GM21528 (cell line): ENCODE results near the gene PAOX.
A peak's percentile ranks its signal among the peaks of the same experiment; 100 is the strongest.
"Not testable (repeated sequence)": the region's sequence is repeated elsewhere in the genome, so short reads cannot be mapped to it uniquely, and the experiment has no call there.

ENCODE experiments used
- ATAC-seq: cut with Tn5 transposase; IDR thresholded peaks from one replicate; pipeline ENCODE4 v1.9.1; 2021; ENCODE audit warnings: mild to moderate bottlenecking, moderate library complexity; ENCODE audit not compliant: unreplicated experiment, low FRiP score

Gene PAOX

GRCh38 chr10:133361773-133362441 lies 17.2 kb upstream of the PAOX start:
- no peak for ATAC-seq

DNA sequence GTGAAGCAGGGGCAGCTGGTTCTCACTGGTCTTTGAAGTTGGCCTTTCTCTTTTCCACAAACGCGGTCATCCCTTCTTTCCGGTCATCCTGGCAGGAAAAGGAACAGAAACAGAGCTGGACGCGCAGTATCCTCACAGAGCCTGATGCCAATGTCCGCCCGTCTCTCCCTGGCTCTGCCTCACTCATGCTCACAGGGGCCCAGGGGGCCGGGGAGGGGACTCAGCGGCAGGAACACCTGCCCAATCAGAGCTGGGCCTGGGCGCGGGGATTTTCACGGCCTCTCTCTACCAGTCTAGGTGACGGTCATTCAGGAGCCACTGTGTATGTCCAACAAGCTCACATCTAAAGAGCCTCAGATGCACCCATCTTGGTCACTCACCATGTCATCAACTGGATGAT lies 16.2 kb upstream of the PAOX start:
- ATAC-seq = no peak

GRCh38 chr10:133364645-133365431 lies 14.2 kb upstream of the PAOX start:
- ATAC-seq = no peak

DNA sequence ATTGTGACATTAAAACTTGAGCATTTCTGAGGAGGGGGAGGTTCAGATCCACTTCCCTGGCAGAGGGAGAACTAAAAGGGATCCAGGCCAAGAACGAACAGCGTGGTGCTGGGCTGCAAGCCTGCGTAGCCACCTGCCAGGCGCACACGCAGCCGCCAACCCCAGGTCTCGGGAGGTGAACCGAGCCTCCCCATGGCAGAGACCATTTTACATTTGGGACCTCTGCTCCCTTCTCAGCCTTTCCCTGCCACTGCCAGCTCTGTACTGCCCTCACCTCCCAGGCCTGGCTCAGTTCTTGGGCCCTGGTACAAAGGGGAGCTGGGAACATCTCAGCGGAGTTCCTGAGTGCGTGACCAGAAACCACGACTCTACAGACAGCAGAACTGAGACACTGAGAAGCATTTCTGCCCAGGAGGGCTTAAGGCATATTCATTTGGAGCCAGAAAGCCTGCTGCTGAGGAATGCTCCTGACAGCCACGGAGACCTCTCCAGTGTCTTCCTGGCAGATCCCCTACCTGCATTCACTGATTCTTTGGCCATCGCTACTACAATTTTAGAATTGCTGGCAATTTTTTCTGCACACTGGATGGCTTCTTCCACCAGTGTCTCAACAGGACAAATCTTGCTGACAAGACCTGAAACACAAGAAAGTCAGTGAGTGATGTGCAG lies 13.5 kb upstream of the PAOX start:
- no peak for ATAC-seq

DNA sequence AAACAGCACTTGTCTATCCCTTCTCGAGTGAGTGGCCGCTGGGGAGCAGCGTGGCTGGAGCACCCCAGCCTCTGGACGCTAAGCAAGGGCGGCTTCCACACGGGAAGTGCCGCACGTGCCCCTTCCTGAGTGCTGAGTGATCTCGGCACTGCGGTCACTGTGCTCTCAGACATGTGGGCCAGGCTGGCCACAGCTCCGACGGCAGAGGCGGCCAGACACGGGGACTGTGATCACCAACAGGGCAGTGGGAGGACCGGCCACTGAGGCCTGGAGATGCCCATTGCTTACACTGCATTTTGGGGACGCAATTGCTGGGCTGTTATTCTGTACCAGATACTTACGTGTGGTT lies 13.0 kb upstream of the PAOX start:
- ATAC-seq = no peak

DNA sequence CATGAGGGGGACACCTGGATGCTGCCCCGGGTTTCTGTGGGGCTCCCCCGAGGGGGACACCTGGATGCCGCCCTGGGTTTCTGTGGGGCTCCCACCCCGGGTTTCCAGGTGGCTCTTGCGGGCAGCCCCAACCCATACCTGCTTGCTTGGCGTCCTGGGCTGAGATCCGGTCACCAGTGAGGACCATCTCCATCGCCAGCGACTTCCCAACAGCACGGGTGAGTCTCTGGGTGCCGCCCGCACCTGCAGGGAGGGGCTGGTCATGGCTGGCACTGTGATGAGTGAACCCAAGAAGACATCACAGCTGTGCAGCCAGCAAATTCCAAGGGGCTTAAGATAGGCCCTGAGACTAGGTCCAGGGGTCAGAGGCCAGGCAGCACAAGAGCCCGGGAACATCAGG lies 12.3 kb upstream of the PAOX start:
- no peak for ATAC-seq

DNA sequence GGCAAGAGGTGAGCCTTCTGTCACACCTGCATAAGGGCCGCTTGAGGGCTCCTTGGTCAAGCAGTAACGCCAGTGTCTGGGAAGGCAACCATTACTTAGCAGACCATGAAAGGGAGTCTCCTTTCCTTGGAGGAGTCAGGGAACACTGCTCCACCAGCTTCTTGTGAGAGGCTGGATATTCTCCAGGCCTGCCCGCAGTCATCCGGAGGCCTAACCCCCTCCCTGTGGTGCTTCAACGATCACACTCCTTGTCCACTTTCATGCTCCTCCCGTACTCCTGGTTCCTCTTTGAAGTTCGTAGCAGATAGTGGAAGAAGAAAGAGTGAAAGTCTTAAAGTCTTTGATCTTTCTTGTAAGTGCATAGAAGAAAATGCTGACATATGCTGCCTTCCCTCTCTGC lies 11.6 kb upstream of the PAOX start:
- not testable (repeated sequence) for ATAC-seq

DNA sequence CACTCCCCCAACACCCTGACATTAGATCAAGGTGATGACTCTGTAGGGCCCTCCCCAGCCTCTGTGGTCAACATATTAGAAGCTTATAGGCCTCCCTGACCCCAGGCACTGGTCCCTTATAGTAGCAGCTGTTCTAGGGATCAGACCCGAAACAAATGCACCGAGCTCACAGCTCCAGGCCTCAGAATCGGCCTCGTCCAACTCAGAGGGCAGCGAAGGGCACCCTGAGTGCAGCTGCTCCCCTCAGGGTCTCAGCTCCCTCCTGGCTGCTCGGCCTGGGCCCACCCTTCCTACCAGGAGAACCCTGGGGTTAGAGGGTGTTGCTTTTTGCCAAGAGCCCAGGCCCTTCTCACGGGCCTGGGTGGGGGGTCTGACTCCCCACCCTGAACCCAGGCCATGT lies 10.9 kb upstream of the PAOX start:
- ATAC-seq = no peak

- no peak for ATAC-seq
Observed at GRCh38 chr10:133370030-133370786, 8.9 kb upstream of the PAOX start.

- no peak for ATAC-seq
Observed at GRCh38 chr10:133372507-133372906, 6.6 kb upstream of the PAOX start.

DNA sequence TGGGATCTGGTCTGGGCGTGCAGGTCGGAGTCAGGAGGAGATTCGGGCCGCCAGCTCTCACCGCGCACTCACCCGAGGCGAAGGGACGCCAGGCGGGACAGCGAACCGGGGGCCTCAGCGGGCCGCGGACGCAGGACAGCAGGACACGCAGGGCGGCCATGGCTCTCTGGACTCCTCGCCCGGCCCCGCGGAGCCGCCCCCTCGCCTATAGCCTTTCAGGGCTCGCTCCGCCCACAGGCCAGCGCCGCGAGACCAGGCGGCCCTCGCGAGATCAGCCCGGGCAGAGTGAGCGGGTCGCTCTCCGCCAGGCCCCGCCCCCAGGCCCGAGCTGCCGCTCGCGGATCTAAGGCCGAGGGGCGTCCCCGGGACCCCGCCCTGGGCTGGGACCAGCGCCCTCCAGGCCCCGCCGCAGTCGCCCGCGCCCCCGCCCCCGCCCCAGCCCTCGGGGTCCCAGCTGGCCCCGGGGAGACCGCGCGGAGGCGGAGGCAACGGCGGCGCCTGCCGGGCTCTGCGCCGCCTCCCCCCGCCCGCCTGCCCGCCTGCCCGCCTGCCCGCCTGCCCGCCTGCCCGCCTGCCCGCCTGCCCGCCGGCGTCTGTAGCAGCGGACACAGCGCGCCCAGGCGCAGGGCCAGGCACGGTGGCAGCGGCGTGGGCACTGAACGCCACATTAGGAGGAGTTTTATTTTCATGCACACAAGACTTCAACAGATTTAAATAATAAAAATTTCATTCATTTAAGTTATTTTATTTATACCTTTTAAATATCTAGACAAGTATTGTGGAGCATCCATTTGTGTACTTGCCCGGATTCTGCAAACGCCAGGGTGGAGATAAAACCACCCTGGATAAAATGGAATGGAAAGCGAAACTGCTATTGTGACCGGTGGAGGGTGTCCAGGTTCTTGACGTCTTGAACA lies 5.6 kb upstream of the PAOX start, which contains the start of gene ECHS1:
TSS of gene ECHS1 (minus strand) at position 181 of the 917 bp plus-strand sequence. CDS start at position 160, 21 bp downstream.
- ATAC-seq = peak; percentile 95

DNA sequence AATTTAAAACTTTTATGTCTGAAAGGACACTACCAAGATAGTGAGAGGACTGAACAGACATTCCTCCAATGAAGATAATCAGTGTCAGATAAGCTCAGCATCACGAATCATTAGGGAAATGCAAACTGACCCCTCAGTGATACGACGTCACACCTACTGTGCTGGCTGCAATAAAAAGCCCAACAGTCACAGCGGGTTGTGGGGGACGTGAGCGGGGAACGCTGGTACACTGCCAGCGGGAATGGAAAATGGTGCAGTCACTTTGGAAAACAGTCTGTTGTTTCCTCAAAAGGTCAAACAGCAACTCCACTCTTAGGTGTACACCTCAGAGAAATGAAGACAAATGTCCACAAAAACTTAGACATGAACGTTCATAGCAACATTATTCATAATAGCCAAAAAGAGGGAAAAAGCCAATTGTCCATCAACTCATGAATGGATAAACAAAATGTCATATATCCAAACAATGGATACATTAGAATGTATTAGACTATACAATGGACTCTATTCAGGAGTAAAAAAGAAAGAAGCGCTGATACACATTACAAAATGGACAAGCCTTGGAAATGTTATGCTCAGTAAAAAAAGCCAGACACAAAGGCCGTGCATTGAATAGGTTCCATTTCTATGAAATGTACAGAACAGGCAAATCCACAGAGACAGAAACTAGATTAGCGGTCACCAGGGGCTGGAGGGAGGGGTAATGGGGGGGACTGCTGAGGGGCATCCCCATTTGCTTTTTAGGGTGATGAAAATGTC lies 3.5 kb upstream of the PAOX start:
- no peak for ATAC-seq

DNA sequence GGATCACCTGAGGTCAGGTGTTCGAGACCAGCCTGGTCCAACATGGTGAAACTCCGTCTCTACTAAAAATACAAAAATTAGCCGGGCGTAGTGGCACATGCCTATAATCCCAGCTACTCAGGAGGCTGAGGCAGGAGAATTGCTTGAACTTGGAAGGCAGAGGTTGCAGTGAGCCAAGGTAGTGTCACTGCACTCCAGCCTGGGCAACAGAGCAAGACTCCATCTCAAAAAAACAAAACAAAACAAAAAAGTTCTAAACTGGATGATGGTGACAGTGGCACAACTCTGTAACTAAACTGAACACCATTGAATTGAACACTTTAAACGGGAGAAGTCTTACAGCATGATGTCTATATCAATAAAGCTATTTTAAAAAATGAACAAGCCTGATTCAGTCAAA lies 2.9 kb upstream of the PAOX start:
- ATAC-seq = not testable (repeated sequence)

DNA sequence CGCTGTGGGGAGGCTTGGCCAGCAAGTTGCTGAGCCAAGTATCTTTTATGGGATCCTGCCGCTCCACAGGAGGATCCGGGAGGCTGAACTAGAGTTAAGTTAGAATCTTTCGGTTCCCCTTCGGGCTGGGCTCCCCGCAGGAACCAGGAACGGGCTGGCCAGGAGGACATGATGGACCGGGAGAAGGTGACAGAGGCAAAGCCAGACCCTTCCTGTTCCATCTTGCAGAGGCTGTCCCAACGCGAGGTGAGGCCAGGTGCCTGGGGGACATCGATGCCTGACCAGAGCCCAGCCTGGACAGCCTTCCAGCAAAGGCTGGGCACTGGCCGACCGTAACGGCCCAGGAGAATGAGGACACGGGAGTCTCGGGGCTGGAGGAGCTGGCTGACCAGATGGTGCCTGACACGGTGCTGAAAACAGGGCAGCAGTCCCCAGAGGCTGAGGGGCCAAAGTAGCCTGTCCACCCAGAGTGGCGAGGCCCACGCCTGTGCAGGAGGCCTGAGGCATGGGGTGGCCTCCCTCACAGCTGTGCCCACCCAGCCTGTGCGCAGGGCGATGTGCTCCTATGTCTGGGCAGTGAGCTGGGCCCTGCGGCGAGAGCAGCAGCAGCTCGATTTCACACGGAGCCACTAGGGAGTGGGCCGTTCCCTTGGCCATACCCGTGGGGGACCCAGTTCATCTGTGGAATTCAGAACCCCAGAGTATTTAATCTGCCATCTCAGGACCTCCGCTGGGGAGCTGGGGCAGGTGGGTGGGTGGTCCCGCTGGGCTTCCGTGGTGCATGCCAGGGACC lies 1.8 kb upstream of the PAOX start:
- no peak for ATAC-seq

DNA sequence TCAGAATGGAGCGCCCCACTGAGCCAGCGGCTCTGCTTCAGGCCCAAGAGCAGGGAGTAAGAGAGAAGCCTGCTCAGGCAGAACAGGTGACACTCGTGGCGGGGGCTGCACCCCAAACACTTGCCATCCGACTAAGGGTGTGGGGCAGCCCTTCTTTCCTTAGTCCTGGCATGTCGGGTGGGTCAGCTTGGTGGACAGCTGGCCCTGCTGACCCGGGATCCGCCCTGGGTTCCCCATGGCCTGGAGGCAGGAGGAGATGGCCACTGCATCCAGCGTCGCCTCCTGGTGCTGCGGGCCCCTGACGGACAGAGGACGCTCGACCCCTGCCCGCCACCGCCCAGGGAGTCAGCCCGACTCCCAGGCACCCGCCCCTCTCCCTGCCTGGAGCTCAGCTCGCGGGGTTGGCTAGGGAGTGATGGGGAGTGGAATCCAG lies 1.2 kb upstream of the PAOX start:
- no peak for ATAC-seq

- peak; percentile 40 for ATAC-seq
Observed at GRCh38 chr10:133378251-133379096, 588 bp upstream of the PAOX start.
